NCI-H82 (cell line): ENCODE results near the gene GSS.

Source experiments
- DNase-seq: peaks from one replicate; lab custom pipeline; 2025; lab: John Stamatoyannopoulos, UW

The GSS gene

GRCh38 chr20:34946661-34947060, 8.9 kb downstream of the GSS start:
- DNase-seq: no peak

DNA sequence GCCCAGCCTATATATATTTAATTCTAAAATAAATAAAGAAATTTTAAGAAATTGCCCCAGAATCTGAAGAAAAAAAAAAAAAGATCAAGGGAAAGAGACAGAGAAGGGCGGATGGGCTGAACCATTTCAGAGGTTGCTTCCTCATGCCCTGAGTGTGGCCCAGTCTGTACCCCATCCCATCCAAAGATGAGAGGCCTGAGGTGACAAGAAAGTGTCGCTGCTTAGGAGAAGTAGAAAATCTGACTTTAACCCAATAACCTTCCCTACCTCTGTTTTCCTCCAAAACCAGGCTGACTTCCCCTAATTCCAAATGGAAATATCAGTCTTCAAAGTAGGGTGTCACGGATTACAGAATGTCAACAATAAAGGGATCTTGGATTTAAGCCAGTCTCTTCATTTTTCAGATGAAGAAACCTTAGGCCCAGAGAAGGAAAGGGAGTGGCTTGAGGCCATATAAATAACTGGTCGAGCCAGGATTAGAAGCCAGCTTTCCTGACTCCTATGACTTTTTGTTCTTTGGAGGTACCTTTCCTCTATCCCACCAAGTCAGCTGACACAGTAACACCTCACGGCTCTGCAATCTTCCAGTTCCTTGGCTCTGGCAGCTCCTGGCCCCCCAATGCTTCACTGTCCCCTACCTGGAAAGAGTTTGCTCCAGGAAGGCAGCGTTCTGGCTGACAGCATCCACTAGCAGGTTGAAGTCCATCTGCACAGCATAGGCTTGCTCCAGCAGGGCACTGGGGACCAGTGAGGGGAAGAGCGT, 10.1 kb downstream of the GSS start:
- DNase-seq: no peak

DNA sequence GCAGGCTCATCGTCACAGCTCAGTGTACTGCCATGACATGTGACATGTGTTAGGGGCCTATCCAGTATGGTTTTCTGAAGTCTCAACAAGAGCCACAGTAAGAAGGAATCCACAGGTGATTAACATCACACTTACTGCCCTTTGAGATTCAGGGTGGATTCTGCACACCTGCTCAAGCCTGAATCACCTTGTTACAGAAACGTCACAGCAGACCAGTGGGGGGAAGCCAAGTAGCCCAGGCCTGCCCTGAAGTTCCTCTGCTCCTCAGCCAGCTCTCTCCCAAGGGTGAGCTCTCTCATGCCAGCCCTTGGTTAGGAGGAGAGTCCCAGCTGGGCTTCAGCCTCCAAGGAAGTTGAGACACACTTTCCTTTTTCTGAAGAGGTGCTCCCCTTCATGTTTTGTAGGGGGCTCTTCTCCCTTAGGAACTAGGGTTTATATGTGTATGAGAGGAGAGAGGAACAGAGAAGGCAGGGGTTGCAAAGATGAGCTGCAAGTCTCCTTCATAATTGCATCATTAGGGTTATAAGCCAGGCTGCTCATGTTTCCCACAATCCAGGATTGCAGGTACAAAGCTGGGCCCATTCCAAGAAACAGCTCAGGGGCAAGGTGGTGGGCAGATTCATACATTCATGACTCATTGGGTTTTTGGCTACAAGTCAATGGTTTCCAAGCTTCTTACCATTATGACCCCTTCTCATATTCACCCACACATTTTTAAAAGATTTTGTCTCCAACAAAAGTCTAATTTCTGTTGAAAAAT, 11.6 kb downstream of the GSS start:
- DNase-seq: no peak

DNA sequence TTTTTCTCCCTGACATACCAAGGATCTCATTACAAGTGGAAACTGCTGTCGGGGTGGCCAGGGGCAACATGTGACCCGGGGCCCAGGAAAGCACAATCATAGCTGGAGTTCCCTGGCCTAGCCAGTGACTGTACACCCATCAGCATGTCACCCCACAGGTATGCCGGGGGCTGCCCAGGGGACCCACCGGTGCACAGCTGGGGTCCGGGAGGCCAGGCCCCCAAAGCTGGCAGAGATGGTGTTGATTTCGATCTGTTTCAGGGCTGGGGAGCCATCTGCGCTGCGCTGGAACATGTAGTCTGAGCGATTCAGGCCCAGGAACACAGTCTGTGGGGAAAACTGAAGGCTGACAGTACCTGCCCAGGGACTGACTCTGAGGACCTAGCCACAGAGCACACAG, 13.3 kb downstream of the GSS start:
- DNase-seq: no peak

- DNase-seq: no peak
Measured at GRCh38 chr20:34941226-34941625, 14.4 kb downstream of the GSS start.

- no peak for DNase-seq
Measured at GRCh38 chr20:34940081-34940481, 15.5 kb downstream of the GSS start.

- DNase-seq: peak; percentile 74
Measured at GRCh38 chr20:34938466-34939163, 17.0 kb downstream of the GSS start.

- DNase-seq: no peak
Measured at GRCh38 chr20:34931771-34932170, 23.8 kb downstream of the GSS start.

DNA sequence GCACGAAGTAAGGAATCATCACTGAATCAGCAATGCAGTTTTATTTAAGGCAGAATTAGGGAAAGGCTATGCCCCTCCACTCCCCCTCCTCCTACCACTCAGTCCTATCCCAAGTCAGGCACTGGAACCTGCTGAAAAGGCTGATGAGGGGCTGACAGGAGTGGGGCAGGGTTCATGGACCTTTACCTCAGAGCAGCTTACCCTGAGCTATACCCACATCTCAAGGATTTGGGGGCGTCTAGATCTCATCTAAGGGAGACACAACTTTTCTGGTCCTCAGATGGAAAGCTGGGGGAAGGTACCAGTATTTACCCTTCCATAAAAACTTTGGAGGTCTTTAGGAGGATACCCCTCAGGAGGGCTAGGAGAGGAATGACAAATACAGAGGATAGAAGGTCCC, 27.2 kb downstream of the GSS start:
- DNase-seq: no peak

DNA sequence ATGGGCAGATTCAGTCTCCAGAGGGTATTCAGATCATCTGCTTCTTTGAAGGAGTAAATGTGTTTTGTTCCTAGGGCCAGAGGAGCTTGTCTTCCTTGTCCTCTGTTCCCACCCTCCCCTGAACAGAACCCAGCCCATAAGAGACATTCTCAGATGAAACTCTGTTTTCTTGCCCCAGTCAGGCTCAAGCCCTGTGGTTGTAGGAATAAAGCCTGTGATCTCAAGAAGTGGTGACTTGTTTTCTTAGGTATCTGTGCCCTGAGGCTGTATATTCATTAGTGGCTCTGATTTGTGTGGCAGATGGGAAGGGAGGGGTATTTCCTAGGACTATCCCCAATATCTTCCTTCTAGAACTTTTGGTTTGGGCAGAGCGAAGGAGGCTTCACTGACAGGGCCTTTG, 27.9 kb downstream of the GSS start:
- DNase-seq: no peak

GRCh38 chr20:34926581-34926980, 29.0 kb downstream of the GSS start:
- no peak for DNase-seq

- no peak for DNase-seq
Measured at GRCh38 chr20:34925981-34926380, 29.6 kb downstream of the GSS start.

GRCh38 chr20:34925341-34925740, 30.3 kb downstream of the GSS start:
- no peak for DNase-seq

DNA sequence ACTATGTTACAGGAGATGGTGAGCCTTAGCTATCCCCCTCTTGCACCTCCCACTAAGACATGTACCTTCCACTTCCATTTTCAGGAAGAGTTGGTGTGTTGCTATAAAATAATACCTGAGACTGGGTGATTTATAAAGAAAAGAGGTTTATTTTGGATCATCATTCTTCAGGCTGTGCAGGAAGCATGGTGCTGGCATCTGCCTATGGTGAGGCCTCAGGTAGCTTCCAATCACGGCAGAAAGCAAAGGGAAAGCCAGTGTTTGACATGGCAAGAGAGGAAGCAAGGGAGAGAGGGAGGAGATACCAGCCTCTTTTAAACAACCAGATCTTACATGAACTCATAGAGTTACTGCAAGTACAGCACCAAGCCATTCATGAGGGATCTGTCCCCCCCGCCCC, 32.2 kb downstream of the GSS start:
- DNase-seq: no peak

- DNase-seq: no peak
Measured at GRCh38 chr20:34922654-34923381, 32.8 kb downstream of the GSS start.

DNA sequence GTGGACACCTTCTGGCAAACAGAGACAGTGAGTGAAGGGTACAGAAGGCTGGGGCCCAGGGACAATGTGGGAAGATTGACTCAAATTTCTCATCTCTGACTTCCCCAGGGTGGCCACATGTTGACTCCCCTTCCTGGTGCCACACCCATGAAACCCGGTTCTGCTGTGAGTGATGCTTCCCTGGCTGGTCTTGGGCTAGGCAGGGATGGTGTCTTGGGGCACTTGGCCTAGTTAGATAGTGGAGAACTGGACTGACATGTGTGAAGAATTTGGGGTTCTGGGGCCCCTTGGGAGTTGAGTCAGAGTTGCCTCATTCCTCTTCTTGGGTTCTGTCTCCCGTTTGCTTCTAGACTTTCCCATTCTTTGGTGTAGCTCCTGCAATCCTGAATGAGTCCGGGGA, 34.2 kb downstream of the GSS start:
- DNase-seq: no peak

DNA sequence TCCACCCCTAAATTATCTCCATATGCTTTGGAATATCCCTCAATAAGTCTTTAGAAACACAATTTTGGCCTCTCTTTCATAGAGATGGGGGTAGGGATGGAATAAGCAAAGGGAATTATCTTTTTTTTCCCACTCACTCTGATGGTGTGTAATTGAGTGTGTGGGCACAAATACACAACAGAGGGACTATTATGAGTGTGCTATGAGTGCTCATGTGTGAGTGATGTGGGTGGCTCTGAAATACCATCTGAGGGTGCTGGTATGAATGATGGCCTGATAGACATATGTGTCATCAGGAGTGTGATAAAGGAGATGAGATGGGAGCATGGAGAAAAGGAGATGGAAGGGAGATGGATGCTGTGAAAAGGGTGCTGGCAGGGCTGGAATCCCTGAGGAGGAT, 35.6 kb downstream of the GSS start:
- no peak for DNase-seq

- DNase-seq: peak; percentile 69
Measured at GRCh38 chr20:34916774-34917354, 38.7 kb downstream of the GSS start.

- DNase-seq: peak; percentile 94
Measured at GRCh38 chr20:34915749-34916455, 39.7 kb downstream of the GSS start.

- DNase-seq: peak; percentile 28
Measured at GRCh38 chr20:34915131-34915530, 40.5 kb downstream of the GSS start.
